B cell (primary cell): ENCODE data around the gene TAPBP.

Experiments used
- CTCF ChIP-seq: fragments of 200-600 bp; IDR thresholded peaks from one replicate; pipeline ENCODE4 v1.8.0; 2022; ENCODE audit warnings: antibody characterized with exemption, mild to moderate bottlenecking
- EZH2 ChIP-seq: IDR thresholded peaks from 2 replicates; pipeline ENCODE4 v1.6.1; 2012; ENCODE audit warnings: borderline replicate concordance, low read depth, mild to moderate bottlenecking, moderate library complexity, low read length; ENCODE audit not compliant: insufficient read depth, poor library complexity, severe bottlenecking

GRCh38 chr6:33289784-33290315 lies 24.0 kb downstream of the TAPBP start:
- TF ChIP-seq EZH2, result no peak
- no peak for TF ChIP-seq CTCF
